ENCODE results near the gene ACP7.

- TF ChIP-seq CTCF (IDR thresholded peaks at IDR 0.05) = no peak
- TF ChIP-seq E2F1 (CRISPR knock-in tag; IDR thresholded peaks at IDR 0.05) = no peak
- TF ChIP-seq ZNF263 (CRISPR knock-in tag; IDR thresholded peaks at IDR 0.05; ENCODE audit: low read depth) = no peak
- TF ChIP-seq MAX (CRISPR knock-in tag; IDR thresholded peaks at IDR 0.05) = no peak
Measured at GRCh38 chr19:39070888-39071287, 13.3 kb upstream of the ACP7 start.
